Astrocyte (in vitro differentiated cells and primary cell): ENCODE data around the gene FAM110C. TPM values are rescaled to one million over a fixed set of nuclear protein-coding genes. Genes with fewer than 3 reads are reported as not detected.

ENCODE experiments used
- DNase-seq: peaks from one replicate; pipeline ENCODE4 v3.0.0-alpha.2; 2010; ENCODE audit warnings: low read depth
- FAIRE-seq: peaks from 2 replicates; lab custom pipeline; 2011; peaks lifted over from hg19 to GRCh38; lab: Jason Lieb, UNC
- H2AFZ ChIP-seq: 2 replicates; pipeline ENCODE4 v1.6.0; 2012; ENCODE audit warnings: low read depth, low read length, inconsistent platforms
- H3K27ac ChIP-seq: 2 replicates; pipeline ENCODE4 v1.5.1; 2011; ENCODE audit warnings: low read depth, low read length, inconsistent platforms
- H3K27me3 ChIP-seq: 2 replicates; pipeline ENCODE4 v1.6.0; 2011; ENCODE audit warnings: low read length, inconsistent platforms; ENCODE audit not compliant: insufficient read depth
- H3K36me3 ChIP-seq: 2 replicates; pipeline ENCODE4 v1.5.1; 2011; ENCODE audit warnings: low read length, inconsistent platforms; ENCODE audit not compliant: insufficient read depth
- H3K4me1 ChIP-seq: 2 replicates; pipeline ENCODE4 v1.5.1; 2011; ENCODE audit warnings: low read length, inconsistent platforms; ENCODE audit not compliant: insufficient read depth
- H3K4me2 ChIP-seq: 2 replicates; pipeline ENCODE4 v1.6.0; 2012; ENCODE audit warnings: low read length, inconsistent platforms
- H3K4me3 ChIP-seq: 2 replicates; pipeline ENCODE4 v1.5.1; 2011; ENCODE audit warnings: low read depth, mild to moderate bottlenecking, low read length, inconsistent platforms; ENCODE audit not compliant: insufficient read depth
- H3K79me2 ChIP-seq: 2 replicates; pipeline ENCODE4 v1.6.0; 2012; ENCODE audit warnings: mild to moderate bottlenecking, low read length, inconsistent platforms; ENCODE audit not compliant: insufficient read depth
- H3K9ac ChIP-seq: 2 replicates; pipeline ENCODE4 v1.6.0; 2012; ENCODE audit warnings: mild to moderate bottlenecking, low read length, inconsistent platforms
- H3K9me3 ChIP-seq: 2 replicates; pipeline ENCODE4 v1.5.1; 2012; ENCODE audit warnings: low read depth, mild to moderate bottlenecking, low read length, inconsistent platforms; ENCODE audit not compliant: insufficient read depth
- H4K20me1 ChIP-seq: 2 replicates; pipeline ENCODE4 v1.6.0; 2012; ENCODE audit warnings: low read length, inconsistent platforms; ENCODE audit not compliant: insufficient read depth
- H3K27ac Mint-ChIP-seq: one replicate; pipeline ENCODE4 v1.8.0; 2021; ENCODE audit warnings: mild to moderate bottlenecking, mixed read lengths; ENCODE audit not compliant: unreplicated experiment
- H3K27me3 Mint-ChIP-seq: one replicate; pipeline ENCODE4 v1.8.0; 2021; ENCODE audit warnings: low read depth, mixed read lengths; ENCODE audit not compliant: unreplicated experiment
- H3K36me3 Mint-ChIP-seq: one replicate; pipeline ENCODE4 v1.8.0; 2021; ENCODE audit warnings: low read depth, mixed read lengths; ENCODE audit not compliant: unreplicated experiment
- H3K4me1 Mint-ChIP-seq: one replicate; pipeline ENCODE4 v1.8.0; 2021; ENCODE audit warnings: low read depth, mixed read lengths; ENCODE audit not compliant: unreplicated experiment
- H3K4me3 Mint-ChIP-seq: one replicate; pipeline ENCODE4 v1.8.0; 2021; ENCODE audit warnings: mild to moderate bottlenecking, moderate library complexity, mixed read lengths; ENCODE audit not compliant: unreplicated experiment
- H3K9me3 Mint-ChIP-seq: one replicate; pipeline ENCODE4 v1.8.0; 2021; ENCODE audit warnings: mild to moderate bottlenecking, mixed read lengths; ENCODE audit not compliant: unreplicated experiment
- EZH2 ChIP-seq: IDR thresholded peaks from 2 replicates; pipeline ENCODE4 v1.6.1; 2012; ENCODE audit warnings: mild to moderate bottlenecking, low read length, inconsistent platforms; ENCODE audit not compliant: insufficient read depth
- total RNA-seq: library from RNA; stranded (reverse); gene quantifications from 2 replicates; pipeline ENCODE4 v1.2.1, GENCODE V29; 2021
- TF ChIP-seq, protein P1 (sequence below): IDR thresholded peaks from 2 replicates; pipeline ENCODE4 v1.5.1; 2011; ENCODE audit warnings: low read depth, mild to moderate bottlenecking, inconsistent platforms, low read length, moderate library complexity; ENCODE audit not compliant: insufficient read depth

Gene FAM110C
- total RNA-seq, 1 donor from 2014 or later = 1.4 TPM

DNA sequence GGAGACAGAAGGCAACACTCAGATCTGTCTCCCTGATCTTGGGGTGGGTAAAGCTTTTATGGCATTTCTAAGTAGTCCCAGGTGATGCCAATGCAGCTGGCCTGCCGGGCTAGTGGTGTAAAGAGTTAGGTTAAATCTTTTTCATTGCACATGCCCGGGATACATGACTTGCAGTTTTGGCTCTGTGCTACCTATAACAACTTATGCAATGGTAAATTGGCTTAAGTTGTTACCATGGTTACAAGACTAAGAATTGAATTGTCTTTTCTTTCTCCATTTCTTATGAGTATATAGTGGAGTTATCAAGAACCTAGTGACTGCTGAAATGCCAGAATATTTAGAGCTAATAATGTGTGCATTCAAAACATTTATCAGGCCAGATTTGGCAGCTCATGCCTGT is 5.3 kb upstream of the FAM110C start:
- H3K27me3 Mint-ChIP-seq = peaks cover 18% of the 10 kb centered on the region
- no peak for FAIRE-seq
- H3K4me1 ChIP-seq = no peaks in the 10 kb centered on the region
- H3K27me3 ChIP-seq = peaks cover 3% of the 10 kb centered on the region
- H3K36me3 ChIP-seq = no peaks in the 10 kb centered on the region
- no peak overlapping the region for H3K4me2 ChIP-seq
- TF ChIP-seq, protein P1, sequence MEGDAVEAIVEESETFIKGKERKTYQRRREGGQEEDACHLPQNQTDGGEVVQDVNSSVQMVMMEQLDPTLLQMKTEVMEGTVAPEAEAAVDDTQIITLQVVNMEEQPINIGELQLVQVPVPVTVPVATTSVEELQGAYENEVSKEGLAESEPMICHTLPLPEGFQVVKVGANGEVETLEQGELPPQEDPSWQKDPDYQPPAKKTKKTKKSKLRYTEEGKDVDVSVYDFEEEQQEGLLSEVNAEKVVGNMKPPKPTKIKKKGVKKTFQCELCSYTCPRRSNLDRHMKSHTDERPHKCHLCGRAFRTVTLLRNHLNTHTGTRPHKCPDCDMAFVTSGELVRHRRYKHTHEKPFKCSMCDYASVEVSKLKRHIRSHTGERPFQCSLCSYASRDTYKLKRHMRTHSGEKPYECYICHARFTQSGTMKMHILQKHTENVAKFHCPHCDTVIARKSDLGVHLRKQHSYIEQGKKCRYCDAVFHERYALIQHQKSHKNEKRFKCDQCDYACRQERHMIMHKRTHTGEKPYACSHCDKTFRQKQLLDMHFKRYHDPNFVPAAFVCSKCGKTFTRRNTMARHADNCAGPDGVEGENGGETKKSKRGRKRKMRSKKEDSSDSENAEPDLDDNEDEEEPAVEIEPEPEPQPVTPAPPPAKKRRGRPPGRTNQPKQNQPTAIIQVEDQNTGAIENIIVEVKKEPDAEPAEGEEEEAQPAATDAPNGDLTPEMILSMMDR = no peak
- TF ChIP-seq EZH2 = no peak
- H3K79me2 ChIP-seq = no peaks in the 10 kb centered on the region
- H3K27ac ChIP-seq = no peak overlapping the region
- no peaks in the 10 kb centered on the region for H4K20me1 ChIP-seq
- H3K4me3 Mint-ChIP-seq = no peak overlapping the region
- DNase-seq = no peak
- no peak overlapping the region for H3K27ac Mint-ChIP-seq
- peaks cover 1% of the 10 kb centered on the region for H3K9me3 ChIP-seq
- H3K9me3 Mint-ChIP-seq = peaks cover 5% of the 10 kb centered on the region
- H3K36me3 Mint-ChIP-seq = no peaks in the 10 kb centered on the region
- H2AFZ ChIP-seq = no peak overlapping the region
- H3K4me3 ChIP-seq = no peak overlapping the region
- H3K4me1 Mint-ChIP-seq = peaks cover 2% of the 10 kb centered on the region
- H3K9ac ChIP-seq = no peak overlapping the region

DNA sequence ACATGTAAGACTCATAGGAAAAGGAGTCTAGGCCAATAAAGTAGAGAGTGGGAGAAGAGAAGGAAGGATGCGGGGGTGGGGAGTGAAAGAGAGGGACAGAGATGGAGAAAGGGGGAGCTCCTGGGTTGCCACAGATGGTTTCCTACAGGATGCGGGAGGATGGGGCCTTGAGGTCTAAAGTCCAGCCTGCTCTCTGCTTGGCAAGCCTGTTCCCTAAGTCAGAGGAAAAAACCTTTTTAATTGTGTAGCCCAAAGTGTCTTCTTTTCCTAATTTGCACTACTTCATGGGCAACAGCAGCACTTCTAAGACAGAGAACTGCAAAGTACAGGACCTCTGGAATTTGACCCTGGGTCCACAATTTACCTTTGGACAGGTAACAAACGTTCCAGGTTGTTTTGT is 1.4 kb upstream of the FAM110C start:
- Mint-ChIP-seq H3K27me3 (peaks cover 36% of the 10 kb centered on the region), H3K4me1 (no peaks in the 10 kb centered on the region), H3K9me3 (no peaks in the 10 kb centered on the region), H3K27ac (no peak overlapping the region), H3K36me3 (no peaks in the 10 kb centered on the region), H3K4me3 (no peak overlapping the region)
- no peak overlapping the region for H3K27ac ChIP-seq
- TF ChIP-seq EZH2 = no peak
- TF ChIP-seq, protein P1 = no peak
- H3K4me3 ChIP-seq = no peak overlapping the region
- H4K20me1 ChIP-seq = no peaks in the 10 kb centered on the region
- no peak for FAIRE-seq
- H3K27me3 ChIP-seq = peaks cover 15% of the 10 kb centered on the region
- DNase-seq = no peak
- no peaks in the 10 kb centered on the region for H3K36me3 ChIP-seq
- no peak overlapping the region for H3K9ac ChIP-seq
- no peak overlapping the region for H3K4me2 ChIP-seq
- H3K79me2 ChIP-seq = no peaks in the 10 kb centered on the region
- H3K9me3 ChIP-seq = no peaks in the 10 kb centered on the region
- no peaks in the 10 kb centered on the region for H3K4me1 ChIP-seq
- H2AFZ ChIP-seq = no peak overlapping the region

DNA sequence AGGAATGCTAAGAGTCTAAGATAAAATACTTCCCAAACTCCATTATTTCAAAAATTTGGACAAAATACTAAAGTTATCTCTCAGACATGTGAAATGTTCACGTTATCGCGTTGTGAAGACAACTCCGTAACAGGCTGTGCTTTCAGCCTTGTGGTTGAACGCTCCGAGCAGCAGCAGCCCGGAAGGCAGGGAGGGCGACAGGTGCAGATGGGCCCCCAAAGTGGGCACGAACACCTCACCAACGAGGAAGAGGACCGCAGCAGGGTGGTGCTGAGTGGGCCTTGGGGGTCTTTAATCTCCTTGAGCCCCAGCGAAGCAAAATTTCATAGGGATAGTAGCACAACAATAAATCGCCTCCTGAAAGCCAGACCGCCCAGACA is 1.0 kb upstream of the FAM110C start:
- no peaks in the 10 kb centered on the region for H3K4me1 Mint-ChIP-seq
- no peak overlapping the region for H3K27ac ChIP-seq

More for the DNA sequence above, 1.0 kb upstream of the FAM110C start:
- H3K27me3 Mint-ChIP-seq = peaks cover 36% of the 10 kb centered on the region
- Histone ChIP-seq H3K36me3 (no peaks in the 10 kb centered on the region), H4K20me1 (no peaks in the 10 kb centered on the region), H3K4me3 (no peak overlapping the region), H3K4me1 (no peaks in the 10 kb centered on the region), H3K4me2 (peak overlapping the region; percentile 66), H3K9ac (no peak overlapping the region), H3K27me3 (peaks cover 15% of the 10 kb centered on the region), H2AFZ (no peak overlapping the region), H3K79me2 (no peaks in the 10 kb centered on the region), H3K9me3 (no peaks in the 10 kb centered on the region)
- no peak for TF ChIP-seq EZH2
- TF ChIP-seq, protein P1 = no peak
- peak overlapping the region; percentile 70 for H3K27ac Mint-ChIP-seq
- no peaks in the 10 kb centered on the region for H3K9me3 Mint-ChIP-seq
- FAIRE-seq (no peak), DNase-seq (no peak)
- H3K36me3 Mint-ChIP-seq = no peaks in the 10 kb centered on the region
- H3K4me3 Mint-ChIP-seq = no peak overlapping the region
